ENCODE data around the gene SUSD1. TPM values are rescaled to one million over a fixed set of nuclear protein-coding genes. Genes with fewer than 3 reads are reported as not detected.
"Not testable (repeated sequence)": the region's sequence is repeated elsewhere in the genome, so short reads cannot be mapped to it uniquely, and the experiment has no call there.

Gene SUSD1
- polyA plus RNA-seq, 1 experiment: 17.5 TPM

GRCh38 chr9:112193572-112194288, 18.6 kb upstream of the SUSD1 start:
- Histone ChIP-seq H3K4me3 (ENCODE audit: low read depth, low read length) (no peak overlapping the region), H3K36me3 (ENCODE audit: control insufficient read depth, insufficient read depth, low read length) (no peaks in the 10 kb centered on the region), H3K27me3 (ENCODE audit: control insufficient read depth, insufficient read depth, low read length) (no peaks in the 10 kb centered on the region)
- no peak for TF ChIP-seq CTCF (IDR thresholded peaks at IDR 0.05; ENCODE audit: insufficient read depth, low read depth, low read length)
- ChIA-PET CTCF (interaction anchor here (0.7 kb wide), 1 partner anchor 140 kb away, joined by 3 read pairs; the partner anchor contains the start of gene PTBP3), POLR2A (no interaction called here)
- no peak for DNase-seq (ENCODE audit: low read depth)

- H3K36me3 ChIP-seq (ENCODE audit: control insufficient read depth, insufficient read depth, low read length); H3K27me3 ChIP-seq (ENCODE audit: control insufficient read depth, insufficient read depth, low read length); POLR2A ChIA-PET; H3K4me3 ChIP-seq (ENCODE audit: low read depth, low read length); CTCF ChIA-PET; DNase-seq (ENCODE audit: low read depth): not testable (repeated sequence)
Measured at GRCh38 chr9:112190320-112190719, 15.2 kb upstream of the SUSD1 start.

- Histone ChIP-seq H3K4me3 (ENCODE audit: low read depth, low read length) (no peak overlapping the region), H3K27me3 (ENCODE audit: control insufficient read depth, insufficient read depth, low read length) (no peaks in the 10 kb centered on the region), H3K36me3 (ENCODE audit: control insufficient read depth, insufficient read depth, low read length) (no peaks in the 10 kb centered on the region)
- no peak for DNase-seq (ENCODE audit: low read depth)
- TF ChIP-seq CTCF (IDR thresholded peaks at IDR 0.05; ENCODE audit: insufficient read depth, low read depth, low read length): no peak
- ChIA-PET CTCF (interaction anchor here (0.7 kb wide), 1 partner anchor 8 kb away, joined by 3 read pairs; no protein-coding TSS in a partner anchor), POLR2A (no interaction called here)
Measured at GRCh38 chr9:112188884-112189283, 13.8 kb upstream of the SUSD1 start.

GRCh38 chr9:112187404-112187803, 12.3 kb upstream of the SUSD1 start:
- DNase-seq (ENCODE audit: low read depth): no peak
- ChIA-PET POLR2A (no interaction called here), CTCF (interaction anchor here (1.1 to 1.7 kb wide), 3 partner anchors 9 to 146 kb away, joined by 3 to 9 read pairs (median 4); partner anchors contain the start of gene PTBP3)
- H3K27me3 ChIP-seq (ENCODE audit: control insufficient read depth, insufficient read depth, low read length): no peaks in the 10 kb centered on the region
- no peaks in the 10 kb centered on the region for H3K36me3 ChIP-seq (ENCODE audit: control insufficient read depth, insufficient read depth, low read length)
- no peak overlapping the region for H3K4me3 ChIP-seq (ENCODE audit: low read depth, low read length)
- TF ChIP-seq CTCF (IDR thresholded peaks at IDR 0.05; ENCODE audit: insufficient read depth, low read depth, low read length): no peak

GRCh38 chr9:112186695-112187094, 11.6 kb upstream of the SUSD1 start:
- no peak for TF ChIP-seq CTCF (IDR thresholded peaks at IDR 0.05; ENCODE audit: insufficient read depth, low read depth, low read length)
- ChIA-PET CTCF (interaction anchor here (1.1 to 1.7 kb wide), 3 partner anchors 10 to 147 kb away, joined by 3 to 9 read pairs (median 4); partner anchors contain the start of gene PTBP3), POLR2A (no interaction called here)
- H3K36me3 ChIP-seq (ENCODE audit: control insufficient read depth, insufficient read depth, low read length): no peaks in the 10 kb centered on the region
- H3K27me3 ChIP-seq (ENCODE audit: control insufficient read depth, insufficient read depth, low read length): no peaks in the 10 kb centered on the region
- DNase-seq (ENCODE audit: low read depth): no peak
- H3K4me3 ChIP-seq (ENCODE audit: low read depth, low read length): no peak overlapping the region

Measured in BJ (cell line).